SIG-M5 (cell line): ENCODE data around the gene PRDM4.

Experiments used
- DNase-seq: peaks from one replicate; lab custom pipeline; 2025; lab: John Stamatoyannopoulos, UW

Gene PRDM4

GRCh38 chr12:107760809-107761501 is at the start of gene PRDM4:
Gene PRDM4 (minus strand): TSS chr12:107761137. CDS start chr12:107760515, 622 bp downstream.
- DNase-seq = peak; percentile 50

DNA sequence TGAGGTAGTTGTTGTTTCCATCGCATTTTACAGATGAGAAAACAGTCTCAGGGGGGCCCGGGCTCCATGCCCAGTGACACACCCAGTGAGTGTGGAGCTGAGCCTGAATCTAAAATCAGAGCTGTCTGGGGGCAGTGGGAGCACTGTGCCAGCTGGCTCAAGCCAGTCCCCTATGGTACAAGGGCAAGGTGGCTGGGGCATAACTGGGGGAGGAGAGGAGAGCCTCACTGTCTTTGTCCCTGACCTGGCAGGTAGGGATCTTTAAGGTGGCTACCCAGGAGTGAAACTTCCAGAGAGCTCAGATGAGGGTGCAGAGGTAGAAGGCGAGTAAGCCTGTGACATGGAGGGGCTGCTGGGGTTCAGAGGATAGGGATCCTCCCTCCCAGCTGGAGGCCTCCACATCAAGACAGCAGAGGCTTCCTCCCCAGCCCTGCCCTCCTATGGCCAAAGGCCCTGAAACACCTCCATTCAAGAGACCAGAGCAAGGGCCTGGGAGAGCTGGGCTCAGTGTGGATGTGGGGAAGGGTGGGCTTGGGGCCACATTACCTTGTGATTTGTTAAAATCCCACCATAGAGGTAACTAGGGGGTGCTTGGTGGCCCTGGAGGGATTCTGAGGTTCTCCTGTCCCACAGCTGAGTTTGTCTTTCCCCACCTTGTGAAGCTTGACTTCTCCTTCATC is 46.7 kb upstream of the PRDM4 start:
- DNase-seq = no peak

- no peak for DNase-seq
These were observed 44.7 kb upstream of the PRDM4 start for GRCh38 chr12:107805488-107806180.

DNA sequence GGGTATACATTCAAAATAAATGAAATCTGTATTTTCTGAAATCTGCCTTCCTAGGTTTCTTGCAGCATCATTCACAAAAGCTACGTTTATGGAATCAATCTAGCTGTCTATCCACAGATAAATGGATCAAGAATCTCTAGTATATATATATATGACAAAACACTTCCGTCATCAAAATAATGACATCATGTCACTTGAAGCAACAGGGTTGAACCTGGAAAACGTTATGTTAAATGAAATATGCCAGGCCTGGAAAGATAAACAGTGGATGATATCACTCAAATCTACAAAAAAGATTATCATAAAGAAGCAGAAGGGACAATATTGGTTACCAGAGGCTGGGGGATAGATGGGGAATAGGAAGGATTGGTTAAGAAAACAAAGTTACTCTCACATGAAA is 42.2 kb upstream of the PRDM4 start:
- DNase-seq = no peak

DNA sequence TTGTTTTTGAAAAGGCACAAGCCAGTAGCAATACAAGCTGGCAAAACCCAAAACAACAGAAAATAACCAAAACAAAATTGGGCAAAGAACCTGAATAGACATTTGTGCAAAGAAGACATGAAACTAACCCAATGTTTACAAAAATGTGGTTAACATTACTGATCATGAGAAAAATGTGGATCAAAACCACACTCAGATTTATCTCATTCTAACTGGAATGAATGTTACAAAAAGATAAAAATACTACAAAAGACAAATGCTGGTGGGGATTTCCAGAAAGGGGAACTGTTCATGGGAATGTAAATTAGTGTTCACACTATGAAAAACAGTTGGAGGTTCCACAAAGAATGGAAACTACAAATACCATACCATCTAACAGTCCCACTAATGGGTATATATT is 40.2 kb upstream of the PRDM4 start:
- DNase-seq = no peak

- no peak for DNase-seq
These were observed 37.6 kb upstream of the PRDM4 start for GRCh38 chr12:107798580-107798979.

DNA sequence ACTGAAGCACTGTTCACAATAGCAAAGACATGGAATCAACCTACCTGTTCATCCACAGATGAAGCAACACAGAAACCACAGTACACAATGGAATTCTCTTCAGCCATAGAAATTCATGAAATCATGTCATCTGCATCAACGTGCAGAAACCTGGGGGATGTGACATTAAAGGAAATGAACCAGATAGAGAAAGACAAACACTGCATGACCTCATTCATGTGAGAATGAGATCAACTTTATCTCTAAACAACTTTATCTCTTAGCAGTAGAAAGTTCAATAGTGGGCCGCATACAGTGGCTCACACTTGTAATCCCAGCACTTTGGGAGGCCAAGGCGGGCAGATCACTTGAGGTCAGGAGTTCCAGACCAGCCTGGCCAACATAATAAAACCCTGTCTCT is 33.5 kb upstream of the PRDM4 start:
- no peak for DNase-seq

- no peak for DNase-seq
These were observed 30.6 kb upstream of the PRDM4 start for GRCh38 chr12:107791465-107792089.

DNA sequence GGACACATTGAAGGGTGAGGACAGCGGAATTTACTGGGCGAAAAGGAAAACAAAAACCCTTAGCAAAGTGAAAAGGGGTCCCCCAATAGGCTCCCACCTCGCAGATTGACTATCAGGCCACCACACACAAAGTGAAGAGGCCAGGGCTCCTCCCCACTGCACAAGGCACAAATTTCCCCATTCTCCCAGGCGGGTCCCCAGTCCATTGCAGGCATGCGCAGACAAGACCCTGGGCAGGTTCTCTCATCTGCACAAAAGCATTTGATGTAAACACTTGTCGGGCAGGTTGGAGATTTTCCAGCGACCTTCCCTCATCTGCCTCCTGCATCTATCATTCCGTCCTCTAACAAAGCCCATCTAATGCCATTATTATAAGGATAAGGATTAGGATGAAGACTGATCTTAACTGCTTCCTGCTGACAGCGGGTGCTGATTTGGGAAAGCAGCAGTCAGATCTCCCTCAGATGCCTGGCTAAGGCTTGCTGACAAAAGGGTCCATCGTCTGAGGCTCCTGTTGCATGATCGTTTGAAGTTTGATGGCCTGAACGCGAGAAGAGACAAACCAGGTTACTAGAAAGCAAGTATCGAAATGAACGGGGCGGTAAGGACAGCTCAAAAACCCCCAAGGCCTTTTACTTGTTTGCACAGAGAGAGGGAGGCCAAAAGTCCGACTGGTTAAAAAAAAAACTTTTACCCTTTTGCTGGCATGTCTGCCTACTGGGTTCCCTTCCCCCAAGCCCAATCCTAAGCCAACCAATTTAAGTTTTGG is 27.9 kb upstream of the PRDM4 start:
- no peak for DNase-seq

GRCh38 chr12:107788281-107788680 is 27.3 kb upstream of the PRDM4 start:
- no peak for DNase-seq

- DNase-seq = no peak
These were observed 22.8 kb upstream of the PRDM4 start for GRCh38 chr12:107783406-107784376.

DNA sequence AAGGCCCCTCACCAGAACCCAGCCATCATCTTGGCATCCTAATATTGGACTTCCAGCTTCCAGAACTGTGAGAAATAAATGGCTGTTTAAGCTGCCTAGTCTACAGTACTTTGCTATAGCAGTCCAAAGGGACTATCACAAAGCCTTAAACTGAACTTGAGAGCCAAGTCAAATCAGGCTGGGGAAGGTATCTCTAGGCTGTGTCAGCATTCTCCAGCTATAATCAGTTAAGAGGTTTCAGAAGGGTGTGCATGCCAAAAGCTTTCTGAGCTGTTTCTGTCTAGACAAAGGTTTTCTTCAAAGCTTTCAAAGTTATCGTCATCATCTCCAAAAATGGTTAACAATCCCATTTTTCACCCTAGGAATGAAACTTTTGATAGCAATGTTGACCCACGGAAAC is 21.1 kb upstream of the PRDM4 start:
- no peak for DNase-seq

GRCh38 chr12:107780298-107780697 is 19.4 kb upstream of the PRDM4 start:
- DNase-seq = no peak

GRCh38 chr12:107779077-107779831 is 18.3 kb upstream of the PRDM4 start:
- peak; percentile 48 for DNase-seq

- no peak for DNase-seq
These were observed 17.6 kb upstream of the PRDM4 start for GRCh38 chr12:107778383-107779025.

GRCh38 chr12:107776171-107776570 is 15.2 kb upstream of the PRDM4 start:
- DNase-seq = no peak

DNA sequence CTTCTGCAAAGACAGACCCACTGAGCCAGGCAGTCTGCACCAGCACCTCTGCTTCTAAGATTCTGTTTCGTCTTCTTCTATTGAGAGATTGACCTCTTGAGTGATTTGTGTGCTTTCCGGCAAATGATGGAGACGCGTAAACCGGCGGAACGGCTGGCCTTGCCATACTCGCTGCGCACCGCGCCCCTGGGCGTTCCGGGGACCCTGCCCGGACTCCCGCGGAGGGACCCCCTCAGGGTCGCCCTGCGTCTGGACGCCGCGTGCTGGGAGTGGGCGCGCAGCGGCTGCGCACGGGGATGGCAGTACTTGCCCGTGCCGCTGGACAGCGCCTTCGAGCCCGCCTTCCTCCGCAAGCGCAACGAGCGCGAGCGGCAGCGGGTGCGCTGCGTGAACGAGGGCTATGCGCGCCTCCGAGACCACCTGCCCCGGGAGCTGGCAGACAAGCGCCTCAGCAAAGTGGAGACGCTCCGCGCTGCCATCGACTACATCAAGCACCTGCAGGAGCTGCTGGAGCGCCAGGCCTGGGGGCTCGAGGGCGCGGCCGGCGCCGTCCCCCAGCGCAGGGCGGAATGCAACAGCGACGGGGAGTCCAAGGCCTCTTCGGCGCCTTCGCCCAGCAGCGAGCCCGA is 14.3 kb upstream of the PRDM4 start:
- DNase-seq = no peak

DNA sequence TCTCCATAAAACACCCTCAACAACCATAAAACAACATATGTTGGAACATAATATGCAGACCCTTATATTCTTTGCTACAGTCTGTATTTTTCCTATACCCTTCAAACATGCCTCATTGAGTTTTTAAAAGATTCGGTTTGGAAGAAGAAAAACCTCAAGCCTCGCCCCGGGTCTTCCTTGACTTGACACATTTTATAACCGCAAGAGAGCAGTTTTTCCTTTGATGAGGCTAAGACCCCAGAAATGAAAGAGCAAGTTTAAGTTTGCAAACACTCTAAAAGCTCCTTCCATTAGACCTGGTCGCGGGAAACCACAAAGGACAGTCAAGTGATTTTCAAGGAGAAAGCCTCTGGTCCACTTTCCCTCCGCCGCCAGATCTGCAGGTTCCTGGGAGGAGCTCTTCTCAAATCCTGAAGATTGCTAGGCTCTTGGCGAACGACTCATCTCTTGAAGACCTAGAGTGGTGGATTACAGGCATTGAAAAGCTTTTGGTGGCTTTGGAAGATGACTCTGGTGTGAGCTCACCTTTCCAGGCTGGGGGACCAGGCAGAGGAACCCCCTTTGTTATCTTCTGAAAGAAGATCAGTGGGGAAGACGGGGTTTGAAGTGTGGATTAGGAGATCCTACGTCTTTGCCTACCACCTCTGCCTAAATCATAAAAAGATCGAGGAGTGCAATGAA is 13.6 kb upstream of the PRDM4 start, which contains the start of gene ASCL4:
Gene ASCL4, plus strand, starts transcription at position 356 of the 681 bp plus-strand sequence. CDS start 515 bp downstream, outside the sequence.
- no peak for DNase-seq
